ENCODE measurements around the gene USO1.

The USO1 gene

DNA sequence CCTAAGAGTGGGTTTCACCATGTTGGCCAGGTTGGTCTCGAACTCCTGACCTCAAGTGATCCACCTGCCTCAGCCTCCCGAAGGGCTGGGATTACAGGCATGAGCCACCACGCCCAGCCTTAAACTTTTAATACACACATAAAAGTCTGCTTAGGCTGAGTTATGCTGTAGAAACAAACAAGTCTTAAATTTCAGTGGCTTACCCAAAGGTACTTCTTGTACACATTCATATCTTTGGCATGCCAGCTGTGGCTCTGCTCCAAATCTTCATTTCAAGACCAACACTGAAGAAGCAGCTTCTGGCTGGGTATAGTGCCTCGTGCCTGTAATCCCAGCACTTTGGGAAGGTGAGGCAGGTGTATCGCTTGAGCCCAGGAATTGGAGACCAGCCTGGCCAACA lies 97.6 kb downstream of the USO1 start:
- peak; percentile 19 for DNase-seq (ENCODE audit: low read depth)
- no peak overlapping the region for H3K4me3 ChIP-seq (replicated peaks; ENCODE audit: low read depth, low read length)
- TF ChIP-seq, protein P1, sequence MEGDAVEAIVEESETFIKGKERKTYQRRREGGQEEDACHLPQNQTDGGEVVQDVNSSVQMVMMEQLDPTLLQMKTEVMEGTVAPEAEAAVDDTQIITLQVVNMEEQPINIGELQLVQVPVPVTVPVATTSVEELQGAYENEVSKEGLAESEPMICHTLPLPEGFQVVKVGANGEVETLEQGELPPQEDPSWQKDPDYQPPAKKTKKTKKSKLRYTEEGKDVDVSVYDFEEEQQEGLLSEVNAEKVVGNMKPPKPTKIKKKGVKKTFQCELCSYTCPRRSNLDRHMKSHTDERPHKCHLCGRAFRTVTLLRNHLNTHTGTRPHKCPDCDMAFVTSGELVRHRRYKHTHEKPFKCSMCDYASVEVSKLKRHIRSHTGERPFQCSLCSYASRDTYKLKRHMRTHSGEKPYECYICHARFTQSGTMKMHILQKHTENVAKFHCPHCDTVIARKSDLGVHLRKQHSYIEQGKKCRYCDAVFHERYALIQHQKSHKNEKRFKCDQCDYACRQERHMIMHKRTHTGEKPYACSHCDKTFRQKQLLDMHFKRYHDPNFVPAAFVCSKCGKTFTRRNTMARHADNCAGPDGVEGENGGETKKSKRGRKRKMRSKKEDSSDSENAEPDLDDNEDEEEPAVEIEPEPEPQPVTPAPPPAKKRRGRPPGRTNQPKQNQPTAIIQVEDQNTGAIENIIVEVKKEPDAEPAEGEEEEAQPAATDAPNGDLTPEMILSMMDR (IDR thresholded peaks at IDR 0.05; ENCODE audit: low read length, missing control alignments): no peak

- TF ChIP-seq, protein P1 (IDR thresholded peaks at IDR 0.05; ENCODE audit: low read length, missing control alignments): no peak
- DNase-seq (ENCODE audit: low read depth): no peak
- no peak overlapping the region for H3K4me3 ChIP-seq (replicated peaks; ENCODE audit: low read depth, low read length)
Observed at GRCh38 chr4:75822416-75822815, 98.0 kb downstream of the USO1 start.

- H3K4me3 ChIP-seq (replicated peaks; ENCODE audit: low read depth, low read length): no peak overlapping the region
- no peak for DNase-seq (ENCODE audit: low read depth)
- TF ChIP-seq, protein P1 (IDR thresholded peaks at IDR 0.05; ENCODE audit: low read length, missing control alignments): no peak
Observed at GRCh38 chr4:75823812-75824211, 99.4 kb downstream of the USO1 start.

DNA sequence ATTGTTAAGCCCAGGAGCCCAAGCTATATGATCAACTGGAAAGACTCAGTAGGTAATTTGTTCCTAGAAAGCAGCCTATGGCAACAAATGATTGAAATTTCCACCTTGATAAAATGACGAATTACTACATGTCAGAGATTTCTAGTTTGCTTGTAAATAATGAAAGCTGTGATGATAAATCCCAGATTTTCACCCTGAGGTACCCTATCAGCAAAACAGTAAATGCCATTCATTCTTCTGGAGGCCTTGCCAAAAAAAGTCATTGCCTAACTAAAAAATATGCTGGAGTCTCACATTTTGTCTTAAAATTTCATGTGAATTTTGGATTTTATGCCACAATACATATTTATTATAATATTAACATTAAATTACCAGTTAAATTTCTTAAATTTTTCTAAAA lies 106.5 kb downstream of the USO1 start:
- no peak overlapping the region for H3K4me3 ChIP-seq (replicated peaks; ENCODE audit: low read depth, low read length)
- DNase-seq (ENCODE audit: low read depth): peak; percentile 56
- TF ChIP-seq, protein P1 (IDR thresholded peaks at IDR 0.05; ENCODE audit: low read length, missing control alignments): no peak

DNA sequence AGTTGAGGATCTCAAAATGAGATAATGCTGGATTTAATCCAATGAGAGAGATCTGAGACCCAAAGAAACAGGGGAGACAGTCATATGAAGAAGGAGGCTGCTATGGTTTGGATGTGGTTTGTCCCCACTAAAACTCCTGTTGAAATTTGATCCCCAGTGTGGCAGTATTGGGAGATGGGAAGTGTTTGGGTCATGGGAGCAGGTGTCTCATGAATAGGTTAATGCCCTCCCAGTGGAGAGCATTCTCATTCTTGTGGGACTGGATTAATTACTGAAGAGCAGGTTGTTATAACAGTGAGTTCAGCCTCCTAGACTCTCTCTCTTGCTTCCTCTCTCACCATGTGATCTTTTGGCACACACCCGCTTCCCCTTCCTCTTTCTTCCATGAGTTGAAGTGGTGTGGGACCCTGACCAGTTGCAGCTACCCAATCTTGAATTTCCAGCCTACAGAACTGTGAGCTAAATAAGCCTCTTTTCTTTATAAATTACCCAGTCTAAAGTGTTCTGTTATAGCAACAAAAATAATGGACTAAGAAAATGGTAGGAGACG lies 107.6 kb downstream of the USO1 start:
- no peak overlapping the region for H3K4me3 ChIP-seq (replicated peaks; ENCODE audit: low read depth, low read length)
- DNase-seq (ENCODE audit: low read depth): no peak
- TF ChIP-seq, protein P1 (IDR thresholded peaks at IDR 0.05; ENCODE audit: low read length, missing control alignments): no peak

DNA sequence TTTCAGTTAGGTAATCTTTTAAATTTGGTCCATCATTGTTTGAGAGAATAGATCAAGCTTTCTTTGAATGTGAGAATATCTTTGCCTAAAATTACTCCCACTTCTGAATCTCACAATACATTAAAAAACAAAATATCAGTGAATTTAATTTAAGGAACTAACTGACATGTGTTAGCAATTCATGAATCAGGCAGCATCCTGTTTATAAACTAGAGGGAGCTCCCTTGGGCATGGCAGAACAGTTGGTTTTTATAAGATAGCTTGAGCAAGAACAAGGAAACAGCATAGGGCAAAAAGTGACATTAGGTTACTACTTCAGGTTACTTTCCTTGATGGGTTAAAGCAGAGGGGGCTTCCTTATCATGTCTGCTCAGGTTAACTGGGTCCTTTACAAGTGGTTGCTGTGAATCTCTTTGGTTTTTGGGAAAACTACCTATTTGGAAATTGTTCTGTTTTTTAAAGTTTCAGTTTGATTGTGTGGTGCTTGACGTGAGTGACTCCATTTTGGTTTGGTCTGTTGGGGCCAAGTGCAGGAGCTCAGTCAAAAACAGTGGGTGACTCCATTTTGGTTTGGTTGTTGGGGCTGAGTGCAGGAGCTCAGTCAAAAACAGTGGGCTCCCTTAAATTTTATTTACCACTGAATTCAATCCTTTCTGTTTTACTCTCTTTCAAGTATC lies 109.9 kb downstream of the USO1 start:
- no peak overlapping the region for H3K4me3 ChIP-seq (replicated peaks; ENCODE audit: low read depth, low read length)
- DNase-seq (ENCODE audit: low read depth): no peak
- TF ChIP-seq, protein P1 (IDR thresholded peaks at IDR 0.05; ENCODE audit: low read length, missing control alignments): no peak

DNA sequence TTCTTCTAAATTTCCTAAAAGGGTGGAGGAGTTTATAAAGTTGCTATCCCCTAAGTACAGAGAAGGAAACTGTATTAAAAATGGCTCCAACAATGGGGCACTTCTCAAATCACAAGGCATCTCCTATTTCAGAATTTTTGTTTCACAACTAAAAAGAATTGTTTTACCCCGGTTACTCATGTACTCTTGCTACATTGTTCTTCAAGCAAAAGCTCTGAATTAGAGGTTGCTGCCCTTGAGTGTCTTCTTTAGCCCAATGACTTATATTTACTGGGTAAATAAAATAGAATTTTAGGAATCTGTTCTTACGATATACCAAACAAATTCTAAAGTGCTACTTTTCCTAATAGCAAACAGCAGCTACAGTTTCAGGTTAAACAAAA lies 110.4 kb downstream of the USO1 start:
- DNase-seq (ENCODE audit: low read depth): peak; percentile 56
- TF ChIP-seq, protein P1 (IDR thresholded peaks at IDR 0.05; ENCODE audit: low read length, missing control alignments): no peak
- no peak overlapping the region for H3K4me3 ChIP-seq (replicated peaks; ENCODE audit: low read depth, low read length)
